ENCODE data around the gene ADCY6.

Gene ADCY6

GRCh38 chr12:48822139-48822538 lies 33.2 kb upstream of the ADCY6 start:
- H3K4me3 ChIP-seq (replicated peaks in 1 of 2; ENCODE audit: low read depth in 2 of 2, low read length in 2 of 2): no peak overlapping the region
- TF ChIP-seq CTCF (IDR thresholded peaks at IDR 0.05; ENCODE audit: low read depth, low read length): no peak
- no peak for DNase-seq (ENCODE audit: low read depth in 2 of 2)

- DNase-seq (ENCODE audit: low read depth in 2 of 2): no peak
- H3K4me3 ChIP-seq (replicated peaks in 1 of 2; ENCODE audit: low read depth in 2 of 2, low read length in 2 of 2): no peak overlapping the region
- no peak for TF ChIP-seq CTCF (IDR thresholded peaks at IDR 0.05; ENCODE audit: low read depth, low read length)
Observed at GRCh38 chr12:48819986-48820725, 31.3 kb upstream of the ADCY6 start.

GRCh38 chr12:48818831-48819590 lies 30.1 kb upstream of the ADCY6 start:
- peak in 1 of 2 donors; percentile 25 for DNase-seq (ENCODE audit: low read depth in 2 of 2)
- peak overlapping the region; percentile 69 to 75 for H3K4me3 ChIP-seq (replicated peaks in 1 of 2; ENCODE audit: low read depth in 2 of 2, low read length in 2 of 2)
- TF ChIP-seq CTCF (IDR thresholded peaks at IDR 0.05; ENCODE audit: low read depth, low read length): peak; percentile 34

GRCh38 chr12:48817873-48818830 lies 29.3 kb upstream of the ADCY6 start, which contains the start of gene CACNB3:
TSS of gene CACNB3 (plus strand) at chr12:48818496. CDS start at chr12:48818930, 434 bp downstream.
- peak within 1 kb of the TSS; percentile 69 to 75 for H3K4me3 ChIP-seq (replicated peaks in 1 of 2; ENCODE audit: low read depth in 2 of 2, low read length in 2 of 2)
- no peak for TF ChIP-seq CTCF (IDR thresholded peaks at IDR 0.05; ENCODE audit: low read depth, low read length)
- DNase-seq (ENCODE audit: low read depth in 2 of 2): peak; percentile 43 to 47

- no peak for TF ChIP-seq CTCF (IDR thresholded peaks at IDR 0.05; ENCODE audit: low read depth, low read length)
- peak overlapping the region; percentile 88 to 92 for H3K4me3 ChIP-seq (replicated peaks in 1 of 2; ENCODE audit: low read depth in 2 of 2, low read length in 2 of 2)
- DNase-seq (ENCODE audit: low read depth in 2 of 2): peak in 1 of 2 donors; percentile 24
Observed at GRCh38 chr12:48816143-48816854, 27.4 kb upstream of the ADCY6 start.
